H1 (cell line): ENCODE measurements around the gene OLFM2. TPM values are rescaled to one million over a fixed set of nuclear protein-coding genes. Genes with fewer than 3 reads are reported as not detected.

Experiments
- CTCF ChIA-PET: fragments of 300-600 bp; sonication (Branson Sonifier 250); formaldehyde crosslinking; loops from one replicate; lab custom pipeline; 2021; ENCODE audit not compliant: partially characterized antibody; lab: Charles Lee
- POLR2A ChIA-PET: fragments of 300-600 bp; sonication (Branson Sonifier 250); formaldehyde crosslinking; loops from one replicate; lab custom pipeline; 2021; ENCODE audit warnings: inconsistent platforms; ENCODE audit not compliant: partially characterized antibody; lab: Charles Lee
- DNase-seq, 2 experiments: peaks; one replicate each; pipeline versions ENCODE4 v3.0.0 to v3.0.0-alpha.2; 2010 to 2022; ENCODE audit warnings: low spot score in 2 of 2, low read depth in 1 of 2, mixed read lengths in 1 of 2
- FAIRE-seq: peaks from 2 replicates; lab custom pipeline; 2011; peaks lifted over from hg19 to GRCh38; lab: Jason Lieb, UNC
- H2AFZ ChIP-seq: 2 replicates; pipeline ENCODE4 v1.8.1; 2012; ENCODE audit warnings: low read length, inconsistent platforms
- H2AK5ac ChIP-seq: 2 replicates; pipeline ENCODE4 v1.6.1; 2013; ENCODE audit warnings: low read depth, low read length
- H2BK120ac ChIP-seq: replicated peaks from 2 replicates; pipeline ENCODE3; 2013; ENCODE audit warnings: low read depth, low read length, inconsistent platforms
- H2BK12ac ChIP-seq: 2 replicates; pipeline ENCODE4 v1.6.1; 2013; ENCODE audit warnings: low read depth, low read length
- H2BK15ac ChIP-seq: 2 replicates; pipeline ENCODE4 v1.6.1; 2013; ENCODE audit warnings: low read length
- H2BK20ac ChIP-seq: 2 replicates; pipeline ENCODE4 v1.6.1; 2013; ENCODE audit warnings: low read length
- H2BK5ac ChIP-seq: 2 replicates; pipeline ENCODE4 v1.6.1; 2013; ENCODE audit warnings: low read depth, low read length
- H3K14ac ChIP-seq: 2 replicates; pipeline ENCODE4 v1.6.1; 2013; ENCODE audit warnings: inconsistent platforms; ENCODE audit not compliant: insufficient read length
- H3K18ac ChIP-seq: 2 replicates; pipeline ENCODE4 v1.6.1; 2013; ENCODE audit warnings: low read length; ENCODE audit errors: extremely low read depth
- H3K23ac ChIP-seq: 2 replicates; pipeline ENCODE4 v1.6.1; 2013; ENCODE audit warnings: inconsistent platforms; ENCODE audit not compliant: insufficient read length
- H3K23me2 ChIP-seq: 2 replicates; pipeline ENCODE4 v1.6.1; 2013; ENCODE audit warnings: low read depth, low read length
- H3K27ac ChIP-seq: 2 replicates; pipeline ENCODE4 v1.6.1; 2011; ENCODE audit warnings: low read depth, low read length, inconsistent platforms
- H3K27me3 ChIP-seq, 4 experiments: replicated peaks in 1 of 4; 1 replicate in 1 of 4; 2 replicates in 3 of 4; pipeline versions ENCODE4 v1.6.1 to v1.8.1; 2011 to 2013; ENCODE audit warnings: low read length in 3 of 4, mild to moderate bottlenecking in 3 of 4, inconsistent platforms in 2 of 4, mixed read lengths in 2 of 4, moderate library complexity in 1 of 4; ENCODE audit not compliant: control insufficient read depth in 3 of 4, insufficient read depth in 3 of 4; ENCODE audit errors: extremely low read depth in 1 of 4
- H3K36me3 ChIP-seq, 4 experiments: 2 replicates each; pipeline versions ENCODE4 v1.6.1 to v1.8.1; 2011 to 2013; ENCODE audit warnings: mild to moderate bottlenecking in 4 of 4, low read length in 3 of 4, moderate library complexity in 2 of 4, control low read depth in 1 of 4, inconsistent platforms in 1 of 4; ENCODE audit not compliant: insufficient read depth in 4 of 4, control insufficient read depth in 2 of 4
- H3K4ac ChIP-seq: replicated peaks from 2 replicates; pipeline ENCODE3; 2013; ENCODE audit warnings: low read length, low read depth, mixed read lengths, inconsistent platforms; ENCODE audit not compliant: insufficient read length
- H3K4me1 ChIP-seq, 4 experiments: replicated peaks in 1 of 4; 1 replicate in 1 of 4; 2 replicates in 3 of 4; pipeline versions ENCODE4 v1.6.1 to v1.8.1; 2011 to 2013; ENCODE audit warnings: low read length in 3 of 4, inconsistent platforms in 2 of 4, mixed read lengths in 1 of 4; ENCODE audit not compliant: insufficient read depth in 4 of 4, control insufficient read depth in 3 of 4
- H3K4me2 ChIP-seq, 2 experiments: 2 replicates each; pipeline versions ENCODE4 v1.6.1 to v1.8.1; 2011 to 2013; ENCODE audit warnings: low read depth in 2 of 2, low read length in 2 of 2, control low read depth in 1 of 2, inconsistent platforms in 1 of 2, mild to moderate bottlenecking in 1 of 2; ENCODE audit not compliant: insufficient read depth in 1 of 2
- H3K4me3 ChIP-seq, 4 experiments: fragments of 200-600, 300-600 bp in 1 of 4; sonication (generic), shearing (Covaris generic), sonication (Bioruptor Twin) in 1 of 4; 2 replicates each; pipeline versions ENCODE4 v1.5.1 to v1.8.1; 2011 to 2016; ENCODE audit warnings: low read length in 4 of 4, low read depth in 3 of 4, control low read depth in 2 of 4, inconsistent platforms in 2 of 4, mild to moderate bottlenecking in 2 of 4, mixed read lengths in 1 of 4, moderate library complexity in 1 of 4; ENCODE audit not compliant: insufficient read depth in 2 of 4; ENCODE audit errors: extremely low read depth in 1 of 4
- H3K56ac ChIP-seq: replicated peaks from 2 replicates; pipeline ENCODE3; 2013; ENCODE audit warnings: low read depth, mild to moderate bottlenecking, mixed read lengths, low read length, inconsistent platforms; ENCODE audit not compliant: insufficient read length
- H3K79me1 ChIP-seq: 2 replicates; pipeline ENCODE4 v1.6.1; 2013; ENCODE audit warnings: low read depth, low read length, control low read depth
- H3K79me2 ChIP-seq, 2 experiments: 2 replicates each; pipeline versions ENCODE4 v1.6.1 to v1.8.1; 2012 to 2013; ENCODE audit warnings: low read length in 2 of 2, mild to moderate bottlenecking in 2 of 2, inconsistent platforms in 1 of 2; ENCODE audit not compliant: insufficient read depth in 2 of 2, control insufficient read depth in 1 of 2
- H3K9ac ChIP-seq, 4 experiments: replicated peaks in 1 of 4; 1 replicate in 1 of 4; 2 replicates in 3 of 4; pipeline versions ENCODE4 v1.6.1 to v1.8.1; 2011 to 2013; ENCODE audit warnings: low read depth in 3 of 4, low read length in 3 of 4, control low read depth in 2 of 4, mild to moderate bottlenecking in 2 of 4, moderate library complexity in 2 of 4, inconsistent platforms in 1 of 4; ENCODE audit errors: extremely low read depth in 1 of 4
- H3K9me3 ChIP-seq, 2 experiments: 2 replicates each; pipeline versions ENCODE4 v1.6.1 to v1.8.1; 2012 to 2013; ENCODE audit warnings: mild to moderate bottlenecking in 2 of 2, moderate library complexity in 2 of 2, control low read depth in 1 of 2, inconsistent platforms in 1 of 2, low read depth in 1 of 2, low read length in 1 of 2, mixed read lengths in 1 of 2; ENCODE audit not compliant: insufficient read depth in 2 of 2
- H4K20me1 ChIP-seq, 2 experiments: replicated peaks in 1 of 2; 2 replicates each; pipeline versions ENCODE3 to v1.8.1; 2011 to 2013; ENCODE audit warnings: inconsistent platforms in 2 of 2, low read length in 2 of 2, mild to moderate bottlenecking in 1 of 2; ENCODE audit not compliant: insufficient read depth in 2 of 2, control insufficient read depth in 1 of 2
- H4K5ac ChIP-seq: 2 replicates; pipeline ENCODE4 v1.6.1; 2013; ENCODE audit warnings: low read length, low read depth, mixed read lengths, inconsistent platforms; ENCODE audit not compliant: insufficient read length
- H4K8ac ChIP-seq: 2 replicates; pipeline ENCODE4 v1.8.0; 2013; ENCODE audit warnings: mild to moderate bottlenecking, moderate library complexity, low read length, inconsistent platforms; ENCODE audit not compliant: insufficient read depth; ENCODE audit errors: extremely low read depth
- H4K91ac ChIP-seq: replicated peaks from 2 replicates; pipeline ENCODE3; 2013; ENCODE audit warnings: low read length, mixed read lengths, inconsistent platforms; ENCODE audit not compliant: insufficient read length
- SIN3A ChIP-seq, 2 experiments: IDR thresholded peaks in 1 of 2; conservative IDR thresholded peaks in 1 of 2; 2 replicates each; pipeline ENCODE4 v1.6.1; 2011 to 2012; ENCODE audit warnings: low read length in 2 of 2, improper control_type of control experiment in 1 of 2, low read depth in 1 of 2, mild to moderate bottlenecking in 1 of 2
- TAF1 ChIP-seq: IDR thresholded peaks from 2 replicates; pipeline ENCODE4 v1.6.1; 2011; ENCODE audit warnings: mild to moderate bottlenecking, low read depth, low read length
- YY1 ChIP-seq: IDR thresholded peaks from 2 replicates; pipeline ENCODE4 v1.6.1; 2011; ENCODE audit warnings: low read depth, mild to moderate bottlenecking, low read length
- WGBS, 2 experiments: shearing (Covaris generic) in 1 of 2; methylation state at CpG; one replicate each; pipeline versions ENCODE4 v1.1.6 to v1.1.7; 2013 to 2015; ENCODE audit warnings: low lambda C conversion rate in 2 of 2, mixed read lengths in 2 of 2, inconsistent platforms in 1 of 2, low coverage in 1 of 2, missing lambda C conversion rate in 1 of 2; ENCODE audit not compliant: insufficient replicate concordance in 2 of 2, insufficient coverage in 1 of 2, insufficient read length in 1 of 2; ENCODE audit errors: extremely low coverage in 1 of 2, missing lambda C conversion rate in 1 of 2; 5-methylcytosine and 5-hydroxymethylcytosine counted together
- polyA plus RNA-seq, 7 experiments: library from polyadenylated mRNA; depleted of rRNA in 3 of 7; stranded (reverse) in 5 of 7; unstranded in 2 of 7; fragments of >200 nt in 5 of 7; fragments of 200-250 nt in 2 of 7; gene quantifications; 1 replicate in 5 of 7; 2 replicates in 1 of 7; 4 replicates in 1 of 7; pipeline versions ENCODE4 v1.2.1 to v1.2.3, GENCODE V29; 2011 to 2013; ENCODE audit warnings: missing spikeins in 2 of 7, mixed read lengths in 2 of 7
- total RNA-seq: library from RNA; stranded (reverse); fragmentation: NEBNext Ultra II Directional; extraction: Animal tissue kit (Norgen Biotek cat#: 25700); gene quantifications from 2 replicates; pipeline ENCODE4 v1.2.1, GENCODE V29; 2021

The OLFM2 gene
- total and polyA plus RNA-seq, 2 of the 8 experiments (the other 6 are each of a cell fraction or from before 2014, with no cell fraction given), result 68.2 to 151 TPM

- Histone ChIP-seq H4K91ac (no peak overlapping the region), H3K4me2 (no peak overlapping the region), H3K4ac (no peak overlapping the region), H4K8ac (no peak overlapping the region), H3K23me2 (peaks cover 9% of the 10 kb centered on the region), H2BK120ac (no peak overlapping the region), H3K79me2 (peaks cover 0 to 60% of the 10 kb centered on the region in 2 experiments; a peak in 2 of 4 replicates), H3K4me3 (no peak overlapping the region), H3K9me3 (no peaks in the 10 kb centered on the region), H2AFZ (no peak overlapping the region), H3K79me1 (peaks cover 6% of the 10 kb centered on the region), H3K36me3 (no peaks in the 10 kb centered on the region), H3K14ac (no peak overlapping the region), H3K56ac (no peak overlapping the region), H3K27ac (no peak overlapping the region), H2AK5ac (no peak overlapping the region), H4K20me1 (peaks cover 2 to 17% of the 10 kb centered on the region in 2 experiments), H3K18ac (no peak overlapping the region), H2BK12ac (no peak overlapping the region), H3K4me1 (peaks cover 4 to 11% (median 6%) of the 10 kb centered on the region in 4 experiments), H2BK5ac (no peak overlapping the region), H3K9ac (no peak overlapping the region), H2BK20ac (no peak overlapping the region), H2BK15ac (no peak overlapping the region), H4K5ac (no peak overlapping the region), H3K27me3 (no peaks in the 10 kb centered on the region), H3K23ac (no peak overlapping the region)
- ChIA-PET CTCF (interaction anchor here (0.7 to 5.9 kb wide), 32 partner anchors 8 to 189 kb away, joined by 3 to 82 read pairs (median 6); partner anchors contain the start of genes ANGPTL6, COL5A3 and P2RY11), POLR2A (interaction anchor here (1.1 to 4.0 kb wide), 6 partner anchors 19 to 183 kb away, joined by 3 to 41 read pairs (median 3); no protein-coding TSS in a partner anchor)
- 100% methylated on average over 1 of the region's 1 CpG; no CpG with 5 or more reads in 1 of the 2 experiments for WGBS, 2 experiments
- DNase-seq, result no peak
- TF ChIP-seq YY1, result no peak
- no peak for TF ChIP-seq TAF1
- TF ChIP-seq SIN3A (conservative IDR thresholded peaks at IDR 0.05 in 1 of 2, IDR thresholded peaks at IDR 0.05 in 1 of 2; ENCODE audit: low read depth in 1 of 2, low read length in 2 of 2), result no peak
- no peak for FAIRE-seq
Observed at GRCh38 chr19:9931629-9932028, 4.7 kb downstream of the OLFM2 start.
